Heart left ventricle (tissue), 16 donors: ENCODE results near the gene MYO1B. TPM values are rescaled to one million over a fixed set of nuclear protein-coding genes. Genes with fewer than 3 reads are reported as not detected.

Experiments used
- ATAC-seq, 4 donors: fragments of 200-7000 bp; cut with Tn5 transposase; one replicate each; pipeline ENCODE4 v1.9.1; 2020 to 2022; ENCODE audit warnings: moderate library complexity in 4 of 4, mild to moderate bottlenecking in 3 of 4, moderate number of reproducible peaks in 1 of 4
- DNase-seq, 5 donors: peaks; one replicate each; pipeline ENCODE4 v3.0.0-alpha.2; 2020
- H3K27ac ChIP-seq, 12 donors: fragments of 200-600 bp; sonication (generic) in 4 of 12; one replicate each; pipeline versions ENCODE4 v1.5.0 to v1.8.0; 2016 to 2022; ENCODE audit warnings: mild to moderate bottlenecking in 2 of 12
- H3K27me3 ChIP-seq, 9 donors: fragments of 200-600 bp; sonication (generic) in 2 of 9; one replicate each; pipeline versions ENCODE4 v1.5.1 to v1.8.0; 2016 to 2022; ENCODE audit warnings: mild to moderate bottlenecking in 3 of 9
- H3K36me3 ChIP-seq, 9 donors: fragments of 200-600 bp; sonication (generic) in 2 of 9; one replicate each; pipeline versions ENCODE4 v1.5.0 to v1.8.0; 2018 to 2022; ENCODE audit warnings: mild to moderate bottlenecking in 2 of 9
- H3K4me1 ChIP-seq, 12 donors: fragments of 200-600 bp; sonication (generic) in 4 of 12; one replicate each; pipeline versions ENCODE4 v1.5.0 to v1.8.0; 2016 to 2022; ENCODE audit warnings: mild to moderate bottlenecking in 3 of 12
- H3K4me3 ChIP-seq, 12 donors: fragments of 200-600 bp; sonication (generic) in 4 of 12; one replicate each; pipeline versions ENCODE4 v1.5.0 to v1.8.0; 2017 to 2022; ENCODE audit warnings: mild to moderate bottlenecking in 9 of 12, moderate library complexity in 4 of 12
- H3K9me3 ChIP-seq, 12 donors: fragments of 200-600 bp; sonication (generic) in 4 of 12; one replicate each; pipeline versions ENCODE4 v1.5.0 to v1.8.0; 2016 to 2022; ENCODE audit warnings: mild to moderate bottlenecking in 1 of 12
- CTCF ChIP-seq, 12 donors: fragments of 200-600 bp; sonication (generic) in 4 of 12; IDR thresholded peaks; one replicate each; pipeline versions ENCODE4 v1.5.0 to v1.8.0; 2018 to 2022; ENCODE audit warnings: antibody characterized with exemption in 12 of 12, mild to moderate bottlenecking in 5 of 12
- POLR2A ChIP-seq, 2 donors: fragments of 450-650 bp; IDR thresholded peaks; one replicate each; pipeline ENCODE4 v1.6.1; 2017; ENCODE audit warnings: antibody characterized with exemption in 2 of 2, mild to moderate bottlenecking in 2 of 2, moderate library complexity in 2 of 2
- WGBS, 4 donors: extraction: QIAGEN DNeasy Blood & Tissue Kit in 2 of 4; methylation state at CpG; one replicate each; pipeline versions ENCODE4 v1.1.5 to v1.1.7; 2013 to 2018; 5-methylcytosine and 5-hydroxymethylcytosine counted together
- intact Hi-C, 10 donors: fragments of 100-400 bp; cut with DNase I; formaldehyde crosslinking; loops; one replicate each; pipeline versions ENCODE4 v1.11.1 to v1.14.2; 2022
- polyA plus RNA-seq, 2 donors: library from polyadenylated mRNA; stranded (reverse); fragments of 200-250 nt; gene quantifications; one replicate each; pipeline ENCODE4 v1.2.3, GENCODE V29; 2013
- total RNA-seq, 9 donors: library from RNA; depleted of rRNA in 2 of 9; stranded (reverse); fragments of >200 nt in 2 of 9; fragmentation: NEBNext Ultra II Directional in 3 of 9; extraction: Animal tissue kit (Norgen Biotek cat#: 25700) in 3 of 9; gene quantifications; one replicate each; pipeline versions ENCODE4 v1.1.0 to v1.2.4, GENCODE V29; 2016 to 2023
- donor health status: ischemic (EF 13 %, LVEDD 7.1; RV severe dilation, severe dysfunction).
- donor health status: healthy with polysubstance abuse.
- donor health status: DM: no; HTN: yes; CAD: no.
- donor health status: DM: no; HTN: no; CAD: no.
- donor health status: ischemic (EF 25% LVEDD 6.9; RV normal size, moderate dysfunction).
- donor health status: ischemic (EF 25% LVEDD 5.7; RV mildly dilated, moderate dysfunction).
- donor health status: healthy.
- donor health status: DM: yes; HTN: yes; CAD: no.
- donor health status: ischemic (EF 35%, LVEDD 5.7; RV mildly dilated, moderate dysfunction).
- donor health status: nonischemic (EF 11% LVEDD 7.7; RV severe dilation, severe dysfunction).
- donor health status: DM: yes; HTN: yes; CAD: no.
- donor health status: PGD.
- donor health status: ischemic (EF 29% LVEDD 5.4; RV normal size, mild dysfunction).
- donor health status: nonischemic (EF 23%, LVEDD 6.1; RV moderate dilation, normal function).

MYO1B gene
- total and polyA plus RNA-seq, 11 donors = 7.8 to 47.3 (median 15.8) TPM

- intact Hi-C loops = no loop called here
- no peaks in the 10 kb centered on the region for H3K9me3 ChIP-seq
- H3K36me3 ChIP-seq = peaks cover 0 to 57% (median 10%) of the 10 kb centered on the region in 9 donors
- peaks cover 0 to 9% (median 0%) of the 10 kb centered on the region in 12 donors for H3K4me1 ChIP-seq
- 26 to 36% (median 35%) methylated on average over 1 of the region's 1 CpG for WGBS, 4 donors
- DNase-seq = no peak
- H3K27ac ChIP-seq = no peak overlapping the region
- H3K4me3 ChIP-seq = no peak overlapping the region
- ATAC-seq = no peak
- TF ChIP-seq POLR2A (IDR thresholded peaks at IDR 0.05) (no peak), CTCF (IDR thresholded peaks at IDR 0.05) (no peak)
- no peaks in the 10 kb centered on the region for H3K27me3 ChIP-seq
These were observed 156.1 kb downstream of the MYO1B start for GRCh38 chr2:191401287-191401686.

- H3K4me1 ChIP-seq = peaks cover 0 to 9% (median 0%) of the 10 kb centered on the region in 12 donors
- TF ChIP-seq CTCF (IDR thresholded peaks at IDR 0.05) = no peak
- no peak for TF ChIP-seq POLR2A (IDR thresholded peaks at IDR 0.05)
- no peaks in the 10 kb centered on the region for H3K27me3 ChIP-seq
- H3K4me3 ChIP-seq = no peak overlapping the region
- ATAC-seq (no peak), DNase-seq (no peak)
- H3K36me3 ChIP-seq = peaks cover 0 to 67% (median 12%) of the 10 kb centered on the region in 9 donors
- no peaks in the 10 kb centered on the region for H3K9me3 ChIP-seq
- no peak overlapping the region for H3K27ac ChIP-seq
- intact Hi-C loops = no loop called here
- 91 to 97% (median 94%) methylated on average over 3 of the region's 3 CpGs for WGBS, 4 donors
These were observed 157.9 kb downstream of the MYO1B start for GRCh38 chr2:191402966-191403565.

GRCh38 chr2:191404568-191404991 lies 159.4 kb downstream of the MYO1B start:
- Histone ChIP-seq H3K4me1 (peaks cover 0 to 9% (median 0%) of the 10 kb centered on the region in 12 donors), H3K36me3 (peaks cover 0 to 79% (median 20%) of the 10 kb centered on the region in 9 donors), H3K4me3 (no peak overlapping the region), H3K9me3 (no peaks in the 10 kb centered on the region), H3K27ac (no peak overlapping the region), H3K27me3 (no peaks in the 10 kb centered on the region)
- TF ChIP-seq POLR2A (IDR thresholded peaks at IDR 0.05) (no peak), CTCF (IDR thresholded peaks at IDR 0.05) (no peak)
- ATAC-seq (no peak), DNase-seq (no peak)
- intact Hi-C loops = no loop called here
- WGBS, 4 donors = 26 to 50% (median 34%) methylated on average over 1 of the region's 1 CpG

- 91 to 98% (median 96%) methylated on average over 2 of the region's 2 CpGs for WGBS, 4 donors
- ATAC-seq = no peak
These were observed 160.3 kb downstream of the MYO1B start for GRCh38 chr2:191405546-191405945.

More at GRCh38 chr2:191405546-191405945, 160.3 kb downstream of the MYO1B start:
- H3K36me3 ChIP-seq = peaks cover 0 to 81% (median 21%) of the 10 kb centered on the region in 9 donors
- DNase-seq = no peak
- no peaks in the 10 kb centered on the region for H3K27me3 ChIP-seq
- no peak overlapping the region for H3K27ac ChIP-seq
- intact Hi-C loops = no loop called here
- no peaks in the 10 kb centered on the region for H3K9me3 ChIP-seq
- peaks cover 0 to 10% (median 0%) of the 10 kb centered on the region in 12 donors for H3K4me1 ChIP-seq
- TF ChIP-seq POLR2A (IDR thresholded peaks at IDR 0.05) = no peak
- no peak for TF ChIP-seq CTCF (IDR thresholded peaks at IDR 0.05)
- no peak overlapping the region for H3K4me3 ChIP-seq
